Stimulated activated memory B cell treated with anti-CD40 and anti-IgM and Interleukin-4, amounts not matched to agents 10 μg/mL and 1 μg/mL and 100 μg/mL, for 72 hours (primary cell): ENCODE measurements around the gene TLK2.
"Not testable (repeated sequence)": the region's sequence is repeated elsewhere in the genome, so short reads cannot be mapped to it uniquely, and the experiment has no call there.

Source experiments
- ATAC-seq: fragments of 150-1000 bp; cut with Tn5 transposase; 2 replicates; pipeline ENCODE4 v1.10.0; 2021
- H3K27ac Mint-ChIP-seq: one replicate; pipeline ENCODE4 v1.8.0; 2022; ENCODE audit warnings: mild to moderate bottlenecking, mixed read lengths
- H3K27me3 Mint-ChIP-seq: one replicate; pipeline ENCODE4 v1.8.0; 2022; ENCODE audit warnings: mixed read lengths
- H3K36me3 Mint-ChIP-seq: one replicate; pipeline ENCODE4 v1.8.0; 2022; ENCODE audit warnings: mixed read lengths
- H3K4me1 Mint-ChIP-seq: one replicate; pipeline ENCODE4 v1.8.0; 2022; ENCODE audit warnings: mixed read lengths
- H3K4me3 Mint-ChIP-seq: one replicate; pipeline ENCODE4 v1.8.0; 2022; ENCODE audit warnings: mild to moderate bottlenecking, moderate library complexity, mixed read lengths
- H3K9me3 Mint-ChIP-seq: one replicate; pipeline ENCODE4 v1.8.0; 2022; ENCODE audit warnings: mixed read lengths

Gene TLK2

GRCh38 chr17:62565817-62566216, 87.2 kb downstream of the TLK2 start:
- ATAC-seq: no peak
- peaks cover 52% of the 10 kb centered on the region for H3K36me3 Mint-ChIP-seq

GRCh38 chr17:62566996-62567578, 88.5 kb downstream of the TLK2 start:
- no peak for ATAC-seq
- no peaks in the 10 kb centered on the region for H3K4me1 Mint-ChIP-seq
- no peak overlapping the region for H3K27ac Mint-ChIP-seq
- H3K4me3 Mint-ChIP-seq: no peak overlapping the region
- H3K9me3 Mint-ChIP-seq: no peaks in the 10 kb centered on the region
- peaks cover 43% of the 10 kb centered on the region for H3K36me3 Mint-ChIP-seq
- no peaks in the 10 kb centered on the region for H3K27me3 Mint-ChIP-seq

More at GRCh38 chr17:62565817-62566216, 87.2 kb downstream of the TLK2 start:
- H3K9me3 Mint-ChIP-seq: no peaks in the 10 kb centered on the region
- no peak overlapping the region for H3K27ac Mint-ChIP-seq
- no peaks in the 10 kb centered on the region for H3K4me1 Mint-ChIP-seq
- H3K27me3 Mint-ChIP-seq: no peaks in the 10 kb centered on the region
- no peak overlapping the region for H3K4me3 Mint-ChIP-seq

GRCh38 chr17:62572488-62572887, 93.9 kb downstream of the TLK2 start:
- no peak for ATAC-seq
- no peaks in the 10 kb centered on the region for H3K9me3 Mint-ChIP-seq
- H3K27ac Mint-ChIP-seq: no peak overlapping the region
- peaks cover 49% of the 10 kb centered on the region for H3K36me3 Mint-ChIP-seq
- H3K27me3 Mint-ChIP-seq: no peaks in the 10 kb centered on the region
- H3K4me1 Mint-ChIP-seq: peaks cover 10% of the 10 kb centered on the region
- H3K4me3 Mint-ChIP-seq: no peak overlapping the region

GRCh38 chr17:62572888-62573401, 94.3 kb downstream of the TLK2 start:
- Mint-ChIP-seq H3K9me3 (no peaks in the 10 kb centered on the region), H3K27ac (no peak overlapping the region), H3K4me3 (no peak overlapping the region), H3K36me3 (peaks cover 51% of the 10 kb centered on the region), H3K4me1 (peaks cover 10% of the 10 kb centered on the region), H3K27me3 (no peaks in the 10 kb centered on the region)
- no peak for ATAC-seq

- peaks cover 57% of the 10 kb centered on the region for H3K36me3 Mint-ChIP-seq
- H3K4me3 Mint-ChIP-seq: no peak overlapping the region
- no peaks in the 10 kb centered on the region for H3K9me3 Mint-ChIP-seq
- H3K27ac Mint-ChIP-seq: no peak overlapping the region
- H3K4me1 Mint-ChIP-seq: peaks cover 12% of the 10 kb centered on the region
- no peaks in the 10 kb centered on the region for H3K27me3 Mint-ChIP-seq
- ATAC-seq: no peak
Measured at GRCh38 chr17:62573480-62574117, 95.0 kb downstream of the TLK2 start.

- Mint-ChIP-seq H3K4me3 (no peak overlapping the region), H3K36me3 (peaks cover 62% of the 10 kb centered on the region), H3K4me1 (peaks cover 17% of the 10 kb centered on the region), H3K27me3 (no peaks in the 10 kb centered on the region), H3K27ac (no peak overlapping the region), H3K9me3 (no peaks in the 10 kb centered on the region)
- no peak for ATAC-seq
Measured at GRCh38 chr17:62576382-62576781, 97.8 kb downstream of the TLK2 start.

- Mint-ChIP-seq H3K36me3 (peaks cover 78% of the 10 kb centered on the region), H3K27me3 (no peaks in the 10 kb centered on the region), H3K27ac (no peak overlapping the region), H3K4me1 (peaks cover 12% of the 10 kb centered on the region), H3K9me3 (no peaks in the 10 kb centered on the region), H3K4me3 (no peak overlapping the region)
- ATAC-seq: no peak
Measured at GRCh38 chr17:62578757-62579487, 100.3 kb downstream of the TLK2 start.

GRCh38 chr17:62580947-62581346, 102.3 kb downstream of the TLK2 start:
- Mint-ChIP-seq H3K27me3 (no peaks in the 10 kb centered on the region), H3K36me3 (peaks cover 66% of the 10 kb centered on the region), H3K4me1 (peaks cover 8% of the 10 kb centered on the region), H3K27ac (no peak overlapping the region), H3K4me3 (no peak overlapping the region), H3K9me3 (no peaks in the 10 kb centered on the region)
- ATAC-seq: no peak

- H3K9me3 Mint-ChIP-seq: no peaks in the 10 kb centered on the region
- H3K36me3 Mint-ChIP-seq: peaks cover 58% of the 10 kb centered on the region
- H3K27ac Mint-ChIP-seq: no peak overlapping the region
- peaks cover 8% of the 10 kb centered on the region for H3K4me1 Mint-ChIP-seq
- no peak overlapping the region for H3K4me3 Mint-ChIP-seq
- no peak for ATAC-seq
- H3K27me3 Mint-ChIP-seq: no peaks in the 10 kb centered on the region
Measured at GRCh38 chr17:62581764-62582163, 103.1 kb downstream of the TLK2 start.

GRCh38 chr17:62587554-62587953, 108.9 kb downstream of the TLK2 start:
- Mint-ChIP-seq H3K27me3 (no peaks in the 10 kb centered on the region), H3K27ac (no peak overlapping the region), H3K9me3 (no peaks in the 10 kb centered on the region), H3K4me1 (no peaks in the 10 kb centered on the region), H3K4me3 (no peak overlapping the region), H3K36me3 (peaks cover 43% of the 10 kb centered on the region)
- ATAC-seq: no peak

- H3K27ac Mint-ChIP-seq: no peak overlapping the region
- no peaks in the 10 kb centered on the region for H3K27me3 Mint-ChIP-seq
- ATAC-seq: no peak
- H3K36me3 Mint-ChIP-seq: peaks cover 37% of the 10 kb centered on the region
- H3K4me3 Mint-ChIP-seq: no peak overlapping the region
- H3K4me1 Mint-ChIP-seq: no peaks in the 10 kb centered on the region
- no peaks in the 10 kb centered on the region for H3K9me3 Mint-ChIP-seq
Measured at GRCh38 chr17:62588109-62588508, 109.5 kb downstream of the TLK2 start.

GRCh38 chr17:62591333-62591732, 112.7 kb downstream of the TLK2 start:
- Mint-ChIP-seq H3K36me3 (peaks cover 48% of the 10 kb centered on the region), H3K27me3 (no peaks in the 10 kb centered on the region), H3K9me3 (no peaks in the 10 kb centered on the region), H3K4me1 (no peaks in the 10 kb centered on the region), H3K27ac (no peak overlapping the region), H3K4me3 (no peak overlapping the region)
- no peak for ATAC-seq

GRCh38 chr17:62591822-62592221, 113.2 kb downstream of the TLK2 start:
- not testable (repeated sequence) for H3K4me3 Mint-ChIP-seq, ATAC-seq, H3K27me3 Mint-ChIP-seq, H3K27ac Mint-ChIP-seq, H3K4me1 Mint-ChIP-seq, H3K9me3 Mint-ChIP-seq
- peaks cover 53% of the 10 kb centered on the region for H3K36me3 Mint-ChIP-seq

- ATAC-seq: no peak
- Mint-ChIP-seq H3K36me3 (peaks cover 52% of the 10 kb centered on the region), H3K9me3 (no peaks in the 10 kb centered on the region), H3K27me3 (no peaks in the 10 kb centered on the region), H3K27ac (no peak overlapping the region), H3K4me1 (no peaks in the 10 kb centered on the region), H3K4me3 (no peak overlapping the region)
Measured at GRCh38 chr17:62592341-62593099, 113.9 kb downstream of the TLK2 start.

- Mint-ChIP-seq H3K27me3 (no peaks in the 10 kb centered on the region), H3K4me3 (no peak overlapping the region), H3K4me1 (no peaks in the 10 kb centered on the region), H3K9me3 (no peaks in the 10 kb centered on the region), H3K27ac (no peak overlapping the region), H3K36me3 (peaks cover 65% of the 10 kb centered on the region)
- no peak for ATAC-seq
Measured at GRCh38 chr17:62595484-62595883, 116.9 kb downstream of the TLK2 start.
